ENCODE results near the gene PNMA8B.

PNMA8B gene

DNA sequence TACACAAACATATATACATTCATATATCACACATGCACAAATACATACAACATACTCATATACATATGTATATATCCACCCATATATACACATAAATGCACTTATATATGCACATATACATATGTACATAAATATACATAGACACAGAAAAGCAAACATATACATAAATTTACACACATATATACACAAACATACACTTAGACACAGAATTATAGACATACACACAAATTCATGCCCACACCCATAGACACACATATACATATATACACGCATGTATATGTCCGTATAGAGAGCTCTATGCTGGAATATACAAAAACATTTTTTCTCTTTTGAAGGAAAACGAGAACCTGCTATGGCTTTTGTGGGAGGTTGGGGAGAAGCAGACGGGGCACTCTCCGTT lies 44.9 kb downstream of the PNMA8B start:
- no peak for DNase-seq (ENCODE audit: insufficient read length, low spot score)
- TF ChIP-seq TAF1 (IDR thresholded peaks at IDR 0.05; ENCODE audit: low read depth, low read length) (no peak), POLR2A (IDR thresholded peaks at IDR 0.05; ENCODE audit: low read depth, low read length) (no peak), SPI1 (IDR thresholded peaks at IDR 0.05; ENCODE audit: low read depth, low read length) (no peak), POU2F2 (IDR thresholded peaks at IDR 0.05; ENCODE audit: low read depth, low read length) (no peak), POLR2AphosphoS5 (IDR thresholded peaks at IDR 0.05; ENCODE audit: low read depth, low read length) (no peak), PAX5 (IDR thresholded peaks at IDR 0.05; ENCODE audit: insufficient read depth, low read length, severe bottlenecking) (no peak)
- FAIRE-seq: no peak

DNA sequence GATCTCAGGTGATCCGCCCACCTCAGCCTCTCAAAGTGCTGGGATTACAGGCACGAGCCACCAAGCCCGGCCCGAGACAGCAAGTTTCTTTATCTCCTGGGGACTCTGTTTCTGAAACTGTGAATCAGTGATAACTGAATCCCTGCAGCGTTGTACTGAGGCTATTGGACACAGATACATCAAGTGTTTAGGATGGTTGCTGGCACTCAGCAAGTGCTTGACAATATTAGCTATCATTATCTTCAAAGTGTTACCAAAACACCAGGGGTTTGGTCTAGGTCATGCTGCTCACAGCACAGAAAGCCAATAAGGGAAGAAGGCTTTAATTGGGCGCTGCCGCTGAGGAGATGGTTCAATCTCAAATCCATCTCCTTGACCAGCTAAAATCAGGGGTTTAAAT lies 46.4 kb downstream of the PNMA8B start:
- TF ChIP-seq SPI1 (IDR thresholded peaks at IDR 0.05; ENCODE audit: low read depth, low read length): no peak
- no peak for TF ChIP-seq POLR2A (IDR thresholded peaks at IDR 0.05; ENCODE audit: low read depth, low read length)
- no peak for TF ChIP-seq POLR2AphosphoS5 (IDR thresholded peaks at IDR 0.05; ENCODE audit: low read depth, low read length)
- no peak for TF ChIP-seq TAF1 (IDR thresholded peaks at IDR 0.05; ENCODE audit: low read depth, low read length)
- no peak for TF ChIP-seq POU2F2 (IDR thresholded peaks at IDR 0.05; ENCODE audit: low read depth, low read length)
- TF ChIP-seq PAX5 (IDR thresholded peaks at IDR 0.05; ENCODE audit: insufficient read depth, low read length, severe bottlenecking): no peak
- DNase-seq (ENCODE audit: insufficient read length, low spot score) (no peak), FAIRE-seq (no peak)

DNA sequence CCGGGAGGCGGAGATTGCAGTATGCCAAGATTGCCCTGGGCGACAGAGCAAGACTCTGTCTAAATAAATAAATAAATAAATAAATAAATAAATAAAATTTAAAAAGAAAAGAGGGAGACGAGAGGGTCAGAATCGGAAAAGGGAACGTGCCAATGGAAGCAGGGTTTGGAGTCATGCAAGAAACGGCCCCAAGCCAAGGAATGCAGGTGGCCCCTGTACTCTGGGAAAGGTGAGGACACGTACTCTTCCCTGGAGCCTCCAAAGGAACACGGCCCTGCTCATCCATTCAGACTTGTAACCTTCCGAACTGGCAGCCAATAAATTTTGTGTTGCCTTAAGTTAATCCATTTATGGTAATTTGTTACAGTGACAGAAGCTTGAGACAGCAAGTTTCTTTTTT lies 47.1 kb downstream of the PNMA8B start:
- DNase-seq (ENCODE audit: insufficient read length, low spot score) (no peak), FAIRE-seq (no peak)
- no peak for TF ChIP-seq SPI1 (IDR thresholded peaks at IDR 0.05; ENCODE audit: low read depth, low read length)
- TF ChIP-seq TAF1 (IDR thresholded peaks at IDR 0.05; ENCODE audit: low read depth, low read length): no peak
- TF ChIP-seq PAX5 (IDR thresholded peaks at IDR 0.05; ENCODE audit: insufficient read depth, low read length, severe bottlenecking): no peak
- no peak for TF ChIP-seq POLR2A (IDR thresholded peaks at IDR 0.05; ENCODE audit: low read depth, low read length)
- TF ChIP-seq POU2F2 (IDR thresholded peaks at IDR 0.05; ENCODE audit: low read depth, low read length): no peak
- no peak for TF ChIP-seq POLR2AphosphoS5 (IDR thresholded peaks at IDR 0.05; ENCODE audit: low read depth, low read length)

DNA sequence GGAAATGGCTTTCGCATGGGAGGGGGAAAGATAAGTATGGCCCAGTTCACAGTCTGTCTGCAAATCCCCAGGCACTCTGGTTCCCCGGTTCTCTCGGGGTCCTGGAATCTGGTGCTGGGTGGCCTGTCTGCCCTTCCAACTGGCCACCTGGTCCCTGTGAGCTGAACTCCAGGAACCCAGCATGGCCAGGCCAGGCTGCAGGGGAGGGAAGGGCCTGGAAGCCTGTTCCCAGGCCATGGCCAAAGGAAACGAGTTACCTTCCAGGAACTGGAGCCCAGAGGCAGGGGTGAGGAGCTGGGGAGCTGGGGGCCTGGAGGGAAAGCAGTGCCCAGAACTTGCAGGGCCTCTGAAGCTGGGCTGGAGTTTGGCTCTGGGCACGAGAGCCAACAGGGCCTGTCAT lies 47.8 kb downstream of the PNMA8B start:
- TF ChIP-seq POU2F2 (IDR thresholded peaks at IDR 0.05; ENCODE audit: low read depth, low read length) (no peak), POLR2AphosphoS5 (IDR thresholded peaks at IDR 0.05; ENCODE audit: low read depth, low read length) (no peak), TAF1 (IDR thresholded peaks at IDR 0.05; ENCODE audit: low read depth, low read length) (no peak), PAX5 (IDR thresholded peaks at IDR 0.05; ENCODE audit: insufficient read depth, low read length, severe bottlenecking) (no peak), SPI1 (IDR thresholded peaks at IDR 0.05; ENCODE audit: low read depth, low read length) (no peak), POLR2A (IDR thresholded peaks at IDR 0.05; ENCODE audit: low read depth, low read length) (no peak)
- FAIRE-seq (no peak), DNase-seq (ENCODE audit: insufficient read length, low spot score) (no peak)

DNA sequence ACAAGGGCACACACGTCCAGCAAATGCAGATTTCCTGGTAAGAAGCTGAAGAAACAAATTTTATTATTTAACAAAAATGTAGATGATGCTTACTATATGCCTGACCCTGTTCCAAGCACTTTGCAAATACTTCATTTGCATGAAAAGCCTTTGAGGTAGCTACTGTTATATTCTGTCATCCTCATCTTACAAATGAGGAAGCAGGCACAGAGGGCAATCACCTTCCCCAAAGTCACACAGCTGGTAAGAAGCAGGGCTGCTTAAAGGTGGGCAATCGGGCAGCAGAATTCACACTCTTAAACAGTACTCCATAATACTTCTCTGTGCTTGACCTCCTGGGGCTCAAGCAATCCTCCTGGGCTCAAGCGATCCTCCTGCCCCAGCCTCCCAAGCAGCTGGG lies 48.7 kb downstream of the PNMA8B start:
- FAIRE-seq (no peak), DNase-seq (ENCODE audit: insufficient read length, low spot score) (no peak)
- TF ChIP-seq PAX5 (IDR thresholded peaks at IDR 0.05; ENCODE audit: insufficient read depth, low read length, severe bottlenecking) (no peak), POLR2A (IDR thresholded peaks at IDR 0.05; ENCODE audit: low read depth, low read length) (no peak), POU2F2 (IDR thresholded peaks at IDR 0.05; ENCODE audit: low read depth, low read length) (no peak), TAF1 (IDR thresholded peaks at IDR 0.05; ENCODE audit: low read depth, low read length) (no peak), SPI1 (IDR thresholded peaks at IDR 0.05; ENCODE audit: low read depth, low read length) (no peak), POLR2AphosphoS5 (IDR thresholded peaks at IDR 0.05; ENCODE audit: low read depth, low read length) (no peak)

DNA sequence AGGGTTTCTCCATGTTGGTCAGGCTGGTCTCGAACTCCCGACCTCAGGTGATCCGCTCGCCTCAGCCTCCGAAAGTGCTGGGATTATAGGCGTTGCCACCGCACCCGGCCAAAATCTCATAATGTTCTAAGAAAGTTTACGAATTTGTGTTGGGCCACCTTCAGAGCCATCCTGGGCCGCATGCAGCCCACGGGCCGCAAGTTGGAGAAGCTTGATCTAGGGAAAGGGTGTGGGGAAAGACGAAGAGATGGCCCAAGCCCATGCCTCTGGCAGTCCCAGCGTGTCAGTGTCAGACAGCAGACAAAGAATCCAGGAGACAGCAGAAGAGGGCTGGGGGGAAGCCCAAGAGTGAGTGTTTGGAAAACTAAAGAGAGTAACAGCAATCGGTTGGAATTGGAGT lies 49.6 kb downstream of the PNMA8B start:
- no peak for TF ChIP-seq SPI1 (IDR thresholded peaks at IDR 0.05; ENCODE audit: low read depth, low read length)
- TF ChIP-seq PAX5 (IDR thresholded peaks at IDR 0.05; ENCODE audit: insufficient read depth, low read length, severe bottlenecking): no peak
- no peak for TF ChIP-seq TAF1 (IDR thresholded peaks at IDR 0.05; ENCODE audit: low read depth, low read length)
- no peak for TF ChIP-seq POLR2A (IDR thresholded peaks at IDR 0.05; ENCODE audit: low read depth, low read length)
- TF ChIP-seq POU2F2 (IDR thresholded peaks at IDR 0.05; ENCODE audit: low read depth, low read length): no peak
- TF ChIP-seq POLR2AphosphoS5 (IDR thresholded peaks at IDR 0.05; ENCODE audit: low read depth, low read length): no peak
- DNase-seq (ENCODE audit: insufficient read length, low spot score) (no peak), FAIRE-seq (no peak)

DNA sequence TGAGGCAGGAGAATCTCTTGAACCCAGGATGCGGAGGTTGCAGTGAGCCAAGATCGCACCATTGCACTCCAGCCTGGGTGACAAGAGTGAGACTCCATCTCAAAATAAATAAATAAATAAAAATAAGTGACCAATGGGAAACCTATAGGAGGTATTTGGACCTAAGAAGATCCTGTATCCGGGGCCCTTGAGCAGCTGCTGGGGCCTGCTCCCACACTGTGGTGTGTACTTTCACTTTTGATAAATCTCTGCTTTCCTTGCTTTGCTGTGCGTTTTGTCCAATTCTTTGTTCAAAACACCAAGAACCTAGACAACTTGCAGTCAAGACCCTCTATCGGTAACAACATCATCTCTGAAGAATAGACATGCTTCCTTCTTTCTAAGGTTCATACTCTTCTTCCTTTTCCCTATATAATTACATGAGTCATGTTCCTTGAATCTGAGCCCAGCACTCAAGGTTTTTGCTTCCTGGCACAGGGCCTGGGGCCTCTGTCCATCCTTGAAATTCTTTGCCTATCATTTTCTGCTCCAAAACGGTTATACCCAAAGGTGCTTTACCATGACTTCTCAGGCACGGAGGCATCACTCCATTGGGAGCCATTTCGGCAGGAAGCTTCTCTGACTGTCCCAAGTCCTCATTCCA lies 52.7 kb downstream of the PNMA8B start:
- DNase-seq (ENCODE audit: insufficient read length, low spot score) (no peak), FAIRE-seq (no peak)
- TF ChIP-seq POLR2A (IDR thresholded peaks at IDR 0.05; ENCODE audit: low read depth, low read length) (no peak), PAX5 (IDR thresholded peaks at IDR 0.05; ENCODE audit: insufficient read depth, low read length, severe bottlenecking) (no peak), TAF1 (IDR thresholded peaks at IDR 0.05; ENCODE audit: low read depth, low read length) (no peak), SPI1 (IDR thresholded peaks at IDR 0.05; ENCODE audit: low read depth, low read length) (no peak), POU2F2 (IDR thresholded peaks at IDR 0.05; ENCODE audit: low read depth, low read length) (no peak), POLR2AphosphoS5 (IDR thresholded peaks at IDR 0.05; ENCODE audit: low read depth, low read length) (no peak)

DNA sequence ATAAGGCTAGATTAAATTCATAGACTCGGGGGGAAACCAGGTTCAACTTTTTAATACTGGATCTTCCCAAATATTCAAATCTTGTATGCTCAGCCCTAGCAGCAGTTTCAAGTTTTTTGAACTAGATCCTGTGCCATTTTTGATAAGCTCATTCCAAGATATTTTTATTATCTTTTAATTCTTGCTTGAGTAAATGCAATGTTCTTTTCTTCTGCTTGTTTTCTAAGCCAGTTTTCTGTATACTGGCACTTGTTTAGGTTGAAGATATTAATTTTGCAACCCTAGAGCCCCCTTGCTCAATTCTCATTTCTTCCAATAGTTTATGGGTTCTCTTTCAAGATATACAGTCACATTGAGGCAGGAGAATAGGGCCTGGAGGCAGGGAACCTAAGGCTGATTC lies 53.8 kb downstream of the PNMA8B start:
- FAIRE-seq: no peak
- TF ChIP-seq POLR2A (IDR thresholded peaks at IDR 0.05; ENCODE audit: low read depth, low read length) (no peak), POLR2AphosphoS5 (IDR thresholded peaks at IDR 0.05; ENCODE audit: low read depth, low read length) (no peak), SPI1 (IDR thresholded peaks at IDR 0.05; ENCODE audit: low read depth, low read length) (no peak), TAF1 (IDR thresholded peaks at IDR 0.05; ENCODE audit: low read depth, low read length) (no peak), POU2F2 (IDR thresholded peaks at IDR 0.05; ENCODE audit: low read depth, low read length) (no peak), PAX5 (IDR thresholded peaks at IDR 0.05; ENCODE audit: insufficient read depth, low read length, severe bottlenecking) (no peak)

More for the DNA sequence above, 53.8 kb downstream of the PNMA8B start:
- DNase-seq (ENCODE audit: insufficient read length, low spot score): no peak
